AG10803 (cell line): Measurements from ENCODE around the gene ACTR5.
"Not testable (repeated sequence)": the region's sequence is repeated elsewhere in the genome, so short reads cannot be mapped to it uniquely, and the experiment has no call there.

Experiments used
- DNase-seq: peaks from one replicate; pipeline ENCODE4 v3.0.0; 2010; ENCODE audit warnings: low read depth
- H3K4me3 ChIP-seq: 2 replicates; pipeline ENCODE4 v1.5.1; 2011; ENCODE audit warnings: mild to moderate bottlenecking, low read length, control low read depth
- CTCF ChIP-seq: conservative IDR thresholded peaks from 2 replicates; pipeline ENCODE4 v1.5.1; 2011; ENCODE audit warnings: mild to moderate bottlenecking, low read length, control low read depth, inconsistent platforms

ACTR5 gene

GRCh38 chr20:38791940-38792339 is 43.7 kb downstream of the ACTR5 start:
- no peak for DNase-seq
- no peak overlapping the region for H3K4me3 ChIP-seq
- TF ChIP-seq CTCF = no peak

DNA sequence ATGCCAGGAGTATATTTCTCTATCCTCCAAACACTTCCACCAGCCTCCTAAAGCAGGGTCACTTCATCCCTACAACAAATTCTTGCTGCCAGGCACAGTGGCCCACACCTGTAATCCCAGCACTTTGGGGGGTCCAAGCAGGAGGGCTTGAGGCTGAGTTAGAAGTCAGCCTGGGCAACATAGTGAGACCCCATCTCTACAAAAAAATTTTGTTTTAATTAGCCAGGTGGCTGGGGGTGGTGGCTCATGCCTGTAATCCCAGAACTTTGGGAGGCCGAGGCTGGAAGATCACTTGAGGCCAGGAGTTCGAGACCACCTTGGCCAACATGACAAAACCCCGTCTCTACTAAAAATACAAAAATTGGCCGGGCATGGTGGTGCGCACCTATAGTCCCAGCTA is 45.8 kb downstream of the ACTR5 start:
- not testable (repeated sequence) for H3K4me3 ChIP-seq, DNase-seq

- DNase-seq = no peak
- no peak overlapping the region for H3K4me3 ChIP-seq
- TF ChIP-seq CTCF = no peak
These were observed 50.0 kb downstream of the ACTR5 start for GRCh38 chr20:38798266-38798665.

GRCh38 chr20:38799203-38799602 is 50.9 kb downstream of the ACTR5 start:
- no peak for DNase-seq
- H3K4me3 ChIP-seq = no peak overlapping the region
- no peak for TF ChIP-seq CTCF

- H3K4me3 ChIP-seq = no peak overlapping the region
- no peak for DNase-seq
- no peak for TF ChIP-seq CTCF
These were observed 52.6 kb downstream of the ACTR5 start for GRCh38 chr20:38800882-38801281.

DNA sequence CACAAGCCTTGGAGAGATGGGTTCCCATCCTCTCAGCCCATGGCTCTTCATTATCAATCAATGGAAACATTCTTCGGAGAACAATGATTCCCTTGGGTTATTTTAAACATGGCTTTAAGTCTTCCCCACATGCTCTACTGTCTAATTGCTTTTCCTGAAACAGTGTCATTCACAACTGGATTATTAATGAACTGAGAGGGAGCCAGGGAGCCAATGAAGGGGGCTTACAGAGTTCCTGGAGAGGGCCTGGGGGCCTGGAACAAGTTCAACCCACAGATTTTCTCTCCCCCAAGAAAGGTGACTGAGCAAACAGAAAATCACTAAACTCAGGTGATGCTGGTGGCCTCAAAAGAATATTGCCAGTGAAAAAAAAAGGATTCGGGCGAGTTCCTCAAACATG is 56.0 kb downstream of the ACTR5 start:
- no peak for TF ChIP-seq CTCF
- no peak overlapping the region for H3K4me3 ChIP-seq
- DNase-seq = no peak

DNA sequence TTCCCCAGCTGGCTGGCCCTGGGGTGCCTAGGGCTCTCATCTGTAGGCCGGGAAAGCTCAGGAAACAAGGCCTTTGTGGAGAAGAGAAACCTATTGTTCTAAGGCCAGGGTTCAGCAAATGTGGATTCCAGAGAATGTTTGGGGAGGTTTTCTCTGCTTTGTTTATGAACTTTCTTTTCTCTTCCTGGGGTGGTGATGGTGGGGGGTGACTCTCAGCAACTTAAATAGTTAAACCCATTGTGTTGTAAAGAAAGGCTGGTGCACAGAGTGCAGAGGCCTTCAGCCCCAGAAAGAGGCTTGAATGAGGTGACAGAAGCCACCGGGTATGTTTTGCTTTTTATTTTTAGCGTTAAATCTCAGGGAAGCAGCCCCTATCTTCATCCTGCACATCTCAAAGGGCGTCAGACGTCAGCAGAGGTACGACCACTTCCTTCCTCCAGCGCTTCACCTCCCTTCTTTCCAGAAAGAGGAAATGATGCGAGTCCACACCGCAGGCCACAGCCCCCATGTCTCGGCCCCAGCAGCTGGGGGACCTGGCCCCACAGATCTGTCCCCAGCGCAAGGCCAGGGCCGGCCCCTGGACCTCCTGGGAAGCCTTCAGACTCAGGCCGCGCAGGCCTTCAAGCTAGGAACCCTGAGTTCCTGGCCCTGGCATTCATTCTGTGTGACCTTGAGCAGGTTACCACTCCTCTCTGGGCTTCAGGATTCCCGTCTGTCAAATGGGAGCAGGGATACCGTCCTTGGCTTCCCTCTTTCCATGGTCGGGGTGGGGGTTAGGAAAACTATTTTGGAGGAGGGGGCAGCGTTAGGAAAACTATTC is 56.6 kb downstream of the ACTR5 start:
- H3K4me3 ChIP-seq = no peak overlapping the region
- no peak for TF ChIP-seq CTCF
- no peak for DNase-seq
